Measurements from ENCODE around the gene HIVEP1.
"Not testable (repeated sequence)": the region's sequence is repeated elsewhere in the genome, so short reads cannot be mapped to it uniquely, and the experiment has no call there.

HIVEP1 gene

GRCh38 chr6:12105271-12105670 is 93.2 kb downstream of the HIVEP1 start:
- CTCF ChIA-PET = no interaction called here
- H3K4me3 ChIP-seq (ENCODE audit: low read depth, low read length) = no peak overlapping the region
- no peak for DNase-seq (ENCODE audit: low read depth, low spot score)
- POLR2A ChIA-PET = no interaction called here
- TF ChIP-seq, protein P1, sequence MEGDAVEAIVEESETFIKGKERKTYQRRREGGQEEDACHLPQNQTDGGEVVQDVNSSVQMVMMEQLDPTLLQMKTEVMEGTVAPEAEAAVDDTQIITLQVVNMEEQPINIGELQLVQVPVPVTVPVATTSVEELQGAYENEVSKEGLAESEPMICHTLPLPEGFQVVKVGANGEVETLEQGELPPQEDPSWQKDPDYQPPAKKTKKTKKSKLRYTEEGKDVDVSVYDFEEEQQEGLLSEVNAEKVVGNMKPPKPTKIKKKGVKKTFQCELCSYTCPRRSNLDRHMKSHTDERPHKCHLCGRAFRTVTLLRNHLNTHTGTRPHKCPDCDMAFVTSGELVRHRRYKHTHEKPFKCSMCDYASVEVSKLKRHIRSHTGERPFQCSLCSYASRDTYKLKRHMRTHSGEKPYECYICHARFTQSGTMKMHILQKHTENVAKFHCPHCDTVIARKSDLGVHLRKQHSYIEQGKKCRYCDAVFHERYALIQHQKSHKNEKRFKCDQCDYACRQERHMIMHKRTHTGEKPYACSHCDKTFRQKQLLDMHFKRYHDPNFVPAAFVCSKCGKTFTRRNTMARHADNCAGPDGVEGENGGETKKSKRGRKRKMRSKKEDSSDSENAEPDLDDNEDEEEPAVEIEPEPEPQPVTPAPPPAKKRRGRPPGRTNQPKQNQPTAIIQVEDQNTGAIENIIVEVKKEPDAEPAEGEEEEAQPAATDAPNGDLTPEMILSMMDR (IDR thresholded peaks at IDR 0.05; ENCODE audit: insufficient read depth, low read length, missing control alignments) = no peak

GRCh38 chr6:12108376-12108775 is 96.3 kb downstream of the HIVEP1 start:
- CTCF ChIA-PET; H3K4me3 ChIP-seq (ENCODE audit: low read depth, low read length); DNase-seq (ENCODE audit: low read depth, low spot score): not testable (repeated sequence)
- POLR2A ChIA-PET = interaction anchor here (0.6 kb wide), 1 partner anchor 112 kb away, joined by 3 read pairs; no protein-coding TSS in a partner anchor

DNA sequence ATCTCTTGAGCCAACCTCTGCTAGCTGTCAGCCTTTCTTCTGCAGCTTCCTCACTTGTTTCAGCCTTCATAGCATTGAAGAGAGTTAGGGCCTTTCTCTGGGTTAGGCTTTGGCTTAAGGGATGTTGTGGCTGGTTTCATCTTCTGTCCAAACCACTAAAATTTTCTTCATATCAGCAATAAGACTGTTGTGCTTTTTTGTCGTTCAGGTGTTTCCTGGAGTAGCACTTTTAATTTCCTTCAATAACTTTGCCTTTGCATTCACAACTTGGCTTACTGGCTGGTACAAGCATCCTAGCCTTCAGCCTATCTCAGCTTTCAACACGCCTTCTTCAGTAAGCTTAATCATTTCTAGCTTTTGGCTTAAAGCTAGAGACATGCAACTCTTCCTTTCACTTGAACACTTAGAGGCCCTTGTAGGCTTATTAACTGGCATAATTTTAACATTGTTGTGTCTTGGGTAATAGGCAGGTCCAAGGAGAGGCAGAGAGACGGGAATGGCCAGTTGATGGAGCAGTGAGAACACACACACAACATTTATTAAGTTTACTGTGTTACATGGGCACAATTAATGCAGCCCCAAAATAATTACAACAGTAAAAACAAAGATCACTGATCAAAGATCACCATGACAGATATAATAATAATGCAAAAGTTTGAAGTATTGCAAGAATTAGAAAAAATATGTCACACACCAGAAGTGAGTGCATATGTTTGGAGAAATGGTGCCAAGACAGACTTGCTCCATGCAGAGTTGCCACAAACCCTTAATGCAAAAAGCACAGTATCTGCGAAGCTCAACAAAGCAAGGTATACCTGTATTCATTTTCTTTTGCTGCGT is 98.6 kb downstream of the HIVEP1 start:
- POLR2A ChIA-PET = no interaction called here
- CTCF ChIA-PET = interaction anchor here (1.2 to 1.3 kb wide), 2 partner anchors 12 to 35 kb away, joined by 3 to 4 read pairs; no protein-coding TSS in a partner anchor
- H3K4me3 ChIP-seq (ENCODE audit: low read depth, low read length) = no peak overlapping the region
- TF ChIP-seq, protein P1 (IDR thresholded peaks at IDR 0.05; ENCODE audit: insufficient read depth, low read length, missing control alignments) = no peak
- DNase-seq (ENCODE audit: low read depth, low spot score) = no peak

DNA sequence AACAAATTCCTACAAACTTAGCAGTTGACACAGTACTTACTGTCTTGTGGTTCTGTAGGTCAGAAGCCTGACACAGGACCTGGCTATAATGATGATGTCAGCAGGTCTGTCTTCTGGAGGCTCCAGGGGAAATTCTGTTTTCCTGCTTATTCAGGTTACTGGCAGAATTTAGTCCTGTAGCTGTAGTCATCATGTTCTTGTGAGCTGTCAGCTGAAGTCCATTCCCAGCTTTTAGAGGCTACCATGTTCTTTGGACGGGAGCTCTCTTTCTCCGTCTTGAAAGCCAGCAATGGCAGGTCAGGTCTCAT is 99.2 kb downstream of the HIVEP1 start:
- POLR2A ChIA-PET = no interaction called here

DNA sequence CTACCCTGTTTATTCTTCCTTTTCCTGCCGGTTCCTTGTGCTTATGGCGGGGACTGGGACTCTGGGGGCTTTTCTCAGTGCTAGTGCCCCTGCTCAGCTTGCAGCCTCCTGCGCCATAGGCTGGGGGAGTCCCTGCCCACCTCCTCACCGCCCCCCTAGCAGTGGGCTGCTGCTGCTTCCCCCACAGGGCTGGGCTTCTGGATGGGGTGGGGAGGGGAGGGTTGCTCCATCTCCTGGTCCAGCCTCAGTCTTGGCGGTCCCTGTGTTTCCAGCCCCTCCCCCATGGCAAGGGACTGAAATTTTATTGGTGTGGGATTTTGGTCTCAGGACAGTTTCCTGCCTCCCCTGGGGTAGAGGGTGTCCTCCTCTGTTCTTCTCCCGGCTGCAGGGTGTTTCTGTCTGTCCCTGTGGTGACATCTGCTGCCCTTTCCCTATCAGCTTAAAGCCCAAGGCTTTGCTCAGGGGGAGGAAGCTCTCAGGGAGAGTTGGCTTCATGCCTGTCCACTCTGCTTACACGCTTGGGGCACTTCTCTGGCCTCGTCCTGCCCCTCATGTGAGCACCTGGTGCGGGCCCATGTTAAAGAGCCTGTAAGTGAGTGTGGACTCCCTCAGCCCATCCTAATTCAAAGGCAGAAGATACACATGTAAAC is 100.6 kb downstream of the HIVEP1 start:
- TF ChIP-seq, protein P1 (IDR thresholded peaks at IDR 0.05; ENCODE audit: insufficient read depth, low read length, missing control alignments) = no peak
- no peak for DNase-seq (ENCODE audit: low read depth, low spot score)
- ChIA-PET CTCF (no interaction called here), POLR2A (no interaction called here)
- H3K4me3 ChIP-seq (ENCODE audit: low read depth, low read length) = no peak overlapping the region

More for the DNA sequence above, 99.2 kb downstream of the HIVEP1 start:
- CTCF ChIA-PET = interaction anchor here (1.3 kb wide), 1 partner anchor 13 kb away, joined by 3 read pairs; no protein-coding TSS in a partner anchor
- no peak overlapping the region for H3K4me3 ChIP-seq (ENCODE audit: low read depth, low read length)
- TF ChIP-seq, protein P1 (IDR thresholded peaks at IDR 0.05; ENCODE audit: insufficient read depth, low read length, missing control alignments) = no peak
- DNase-seq (ENCODE audit: low read depth, low spot score) = no peak

DNA sequence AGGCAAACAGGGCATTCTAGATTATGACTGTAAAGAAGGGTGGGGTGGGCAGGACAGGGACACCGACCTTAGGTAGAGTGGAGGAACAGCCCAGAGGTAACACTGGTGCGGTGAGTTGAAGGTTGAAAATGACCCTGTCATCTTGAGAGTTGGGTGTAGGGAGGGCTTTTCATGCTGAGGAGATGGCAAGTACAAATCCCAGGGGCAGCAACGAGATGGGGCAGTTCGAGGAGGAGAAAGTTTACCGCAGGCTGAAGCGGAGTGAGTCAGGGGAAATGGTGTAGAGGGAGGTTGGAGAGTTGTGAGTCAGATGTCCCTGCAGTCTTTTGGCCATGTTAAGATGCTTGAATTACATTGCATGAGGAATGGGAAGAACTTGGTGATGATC is 101.1 kb downstream of the HIVEP1 start:
- POLR2A ChIA-PET = no interaction called here
- CTCF ChIA-PET = no interaction called here
- DNase-seq (ENCODE audit: low read depth, low spot score) = peak; percentile 36
- no peak overlapping the region for H3K4me3 ChIP-seq (ENCODE audit: low read depth, low read length)
- TF ChIP-seq, protein P1 (IDR thresholded peaks at IDR 0.05; ENCODE audit: insufficient read depth, low read length, missing control alignments) = no peak
